Liver (tissue), 9 donors: ENCODE measurements around the gene LPAR2. TPM values are rescaled to one million over a fixed set of nuclear protein-coding genes. Genes with fewer than 3 reads are reported as not detected.

Experiments used
- DNase-seq: peaks from one replicate; pipeline ENCODE4 v3.0.0-alpha.2; 2017; ENCODE audit warnings: low spot score
- H3K27ac ChIP-seq, 2 donors: one replicate each; pipeline ENCODE4 v1.7.0; 2013; ENCODE audit warnings: inconsistent platforms in 2 of 2, low read length in 2 of 2, control low read depth in 1 of 2, low read depth in 1 of 2, mild to moderate bottlenecking in 1 of 2
- H3K27me3 ChIP-seq, 4 donors: one replicate each; pipeline versions ENCODE4 v1.6.1 to v1.7.0; 2013; ENCODE audit warnings: low read length in 3 of 4, inconsistent platforms in 1 of 4, mild to moderate bottlenecking in 1 of 4, moderate library complexity in 1 of 4; ENCODE audit not compliant: control insufficient read depth in 4 of 4, insufficient read depth in 4 of 4
- H3K36me3 ChIP-seq, 4 donors: one replicate each; pipeline versions ENCODE4 v1.6.1 to v1.7.0; 2013; ENCODE audit warnings: low read length in 3 of 4, mild to moderate bottlenecking in 3 of 4, low read depth in 1 of 4, moderate library complexity in 1 of 4; ENCODE audit not compliant: control insufficient read depth in 4 of 4, insufficient read depth in 3 of 4
- H3K4me1 ChIP-seq, 4 donors: one replicate each; pipeline versions ENCODE4 v1.6.1 to v1.7.0; 2013; ENCODE audit warnings: low read length in 3 of 4, mild to moderate bottlenecking in 3 of 4, moderate library complexity in 1 of 4; ENCODE audit not compliant: control insufficient read depth in 4 of 4, insufficient read depth in 4 of 4
- H3K4me3 ChIP-seq, 3 donors: one replicate each; pipeline versions ENCODE4 v1.6.1 to v1.7.0; 2013; ENCODE audit warnings: low read length in 3 of 3, control low read depth in 1 of 3, low read depth in 1 of 3, mild to moderate bottlenecking in 1 of 3
- H3K9ac ChIP-seq, 2 donors: one replicate each; pipeline ENCODE4 v1.7.0; 2013; ENCODE audit warnings: low read length in 2 of 2, mild to moderate bottlenecking in 2 of 2, moderate library complexity in 2 of 2, control low read depth in 1 of 2, low read depth in 1 of 2
- H3K9me3 ChIP-seq, 4 donors: one replicate each; pipeline versions ENCODE4 v1.6.1 to v1.7.0; 2013; ENCODE audit warnings: low read length in 3 of 4; ENCODE audit not compliant: control insufficient read depth in 4 of 4
- EGR1 ChIP-seq, 2 donors: IDR thresholded peaks; 2 replicates each; pipeline ENCODE4 v1.6.1; 2016 to 2018; ENCODE audit warnings: antibody characterized with exemption in 2 of 2, low read depth in 2 of 2
- FOXA1 ChIP-seq: IDR thresholded peaks from 2 replicates; pipeline ENCODE4 v1.6.1; 2016; ENCODE audit warnings: antibody characterized with exemption
- GABPA ChIP-seq, 2 donors: IDR thresholded peaks in 1 of 2; conservative IDR thresholded peaks in 1 of 2; 2 replicates each; pipeline ENCODE4 v1.6.1; 2016; ENCODE audit warnings: antibody characterized with exemption in 2 of 2, mild to moderate bottlenecking in 1 of 2, moderate library complexity in 1 of 2
- HNF4A ChIP-seq, 2 donors: conservative IDR thresholded peaks; 2 replicates each; pipeline ENCODE4 v1.6.1; 2016; ENCODE audit warnings: antibody characterized with exemption in 2 of 2, mild to moderate bottlenecking in 2 of 2
- HNF4G ChIP-seq: IDR thresholded peaks from 2 replicates; pipeline ENCODE4 v1.6.1; 2016; ENCODE audit warnings: antibody characterized with exemption
- JUND ChIP-seq, 2 donors: IDR thresholded peaks; 2 replicates each; pipeline ENCODE4 v1.6.1; 2016; ENCODE audit warnings: antibody characterized with exemption in 2 of 2
- NR2F2 ChIP-seq: IDR thresholded peaks from 2 replicates; pipeline ENCODE4 v1.6.1; 2016; ENCODE audit warnings: antibody characterized with exemption
- RAD21 ChIP-seq, 2 donors: IDR thresholded peaks; 2 replicates each; pipeline ENCODE4 v1.6.1; 2016; ENCODE audit warnings: antibody characterized with exemption in 2 of 2, mild to moderate bottlenecking in 2 of 2
- RXRA ChIP-seq, 2 donors: IDR thresholded peaks; 2 replicates each; pipeline ENCODE4 v1.6.1; 2017 to 2018; ENCODE audit warnings: antibody characterized with exemption in 2 of 2, mild to moderate bottlenecking in 1 of 2
- SP1 ChIP-seq: IDR thresholded peaks from 2 replicates; pipeline ENCODE4 v1.6.1; 2018; ENCODE audit warnings: antibody characterized with exemption, mild to moderate bottlenecking
- TAF1 ChIP-seq: conservative IDR thresholded peaks from 2 replicates; pipeline ENCODE4 v1.6.1; 2016; ENCODE audit warnings: antibody characterized with exemption, mild to moderate bottlenecking
- WGBS: extraction: QIAGEN DNeasy Blood & Tissue Kit; methylation state at CpG from one replicate; pipeline ENCODE4 v1.1.7; 2013; 5-methylcytosine and 5-hydroxymethylcytosine counted together
- polyA plus RNA-seq, 2 donors: library from polyadenylated mRNA; stranded (reverse) in 1 of 2; unstranded in 1 of 2; fragments of 200-250 nt in 1 of 2; fragments of >200 nt in 1 of 2; fragmentation: Nextera tagmentation in 1 of 2; extraction: Ambion mirVana in 1 of 2; gene quantifications; one replicate each; pipeline versions ENCODE4 v1.2.1 to v1.2.3, GENCODE V29; 2013 to 2015
- total RNA-seq, 2 donors: library from RNA; depleted of rRNA; stranded (reverse); fragments of >200 nt; gene quantifications; one replicate each; pipeline ENCODE4 v1.2.3, GENCODE V29; 2014
- TF ChIP-seq, protein P1 (sequence below): IDR thresholded peaks from 2 replicates; pipeline ENCODE4 v1.6.1; 2016; ENCODE audit warnings: antibody characterized with exemption, mild to moderate bottlenecking
- TF ChIP-seq, protein P2 (sequence below): fragments of 150-350 bp; IDR thresholded peaks from 2 replicates; pipeline ENCODE4 v1.5.1; 2017; ENCODE audit warnings: improper control_type of control experiment, low read depth, low read length; ENCODE audit not compliant: missing input control
- TF ChIP-seq, protein P3 (sequence below): IDR thresholded peaks from 2 replicates; pipeline ENCODE4 v1.6.1; 2016; ENCODE audit warnings: antibody characterized with exemption
- TF ChIP-seq, protein P4 (sequence below): IDR thresholded peaks from 2 replicates; pipeline ENCODE4 v1.6.1; 2016; ENCODE audit warnings: antibody characterized with exemption
- TF ChIP-seq, protein P5 (sequence below): IDR thresholded peaks from 2 replicates; pipeline ENCODE4 v1.6.1; 2016; ENCODE audit warnings: antibody characterized with exemption
- donor health status: healthy.
- donor health status: healthy.
- donor health status: healthy.
- donor health status: healthy.
- donor health status: healthy.

Gene LPAR2
- total and polyA plus RNA-seq, 4 donors: 1.0 to 3.4 (median 1.2) TPM

DNA sequence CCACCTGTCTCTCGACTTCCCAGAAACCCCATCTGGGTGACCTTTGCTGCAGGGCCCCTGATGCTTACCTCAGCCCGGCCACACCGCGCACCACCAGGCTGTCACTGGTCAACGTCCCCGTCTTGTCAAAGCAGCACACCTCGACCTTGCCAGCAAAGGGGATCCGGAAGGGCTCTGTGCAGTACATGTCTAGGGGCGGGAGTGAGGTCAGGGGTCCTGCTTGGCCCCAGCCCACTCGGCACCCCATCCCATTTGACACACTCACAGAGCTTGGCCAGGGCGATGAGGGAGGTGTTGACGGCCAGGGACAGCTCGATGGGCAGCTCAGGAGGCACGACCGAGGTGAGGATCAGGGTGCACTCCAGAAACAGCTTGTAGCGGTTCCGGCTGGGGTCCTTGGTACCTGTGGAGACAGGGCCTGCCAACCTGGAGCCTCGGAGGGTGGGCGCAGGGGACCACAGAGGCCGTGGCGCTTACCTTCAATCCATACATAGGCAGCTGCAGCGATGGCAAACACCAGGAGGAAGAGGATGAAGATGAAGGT lies 27.1 kb upstream of the LPAR2 start:
- H3K36me3 ChIP-seq: peaks cover 34 to 93% (median 55%) of the 10 kb centered on the region in 4 donors
- H3K4me3 ChIP-seq: no peak overlapping the region
- no peaks in the 10 kb centered on the region for H3K27me3 ChIP-seq
- TF ChIP-seq JUND (IDR thresholded peaks at IDR 0.05): no peak
- H3K9ac ChIP-seq: no peak overlapping the region
- H3K9me3 ChIP-seq: no peaks in the 10 kb centered on the region
- H3K4me1 ChIP-seq: no peaks in the 10 kb centered on the region
- WGBS: 97% methylated on average over 22 of the region's 22 CpGs
- no peak overlapping the region for H3K27ac ChIP-seq
- no peak for DNase-seq

DNA sequence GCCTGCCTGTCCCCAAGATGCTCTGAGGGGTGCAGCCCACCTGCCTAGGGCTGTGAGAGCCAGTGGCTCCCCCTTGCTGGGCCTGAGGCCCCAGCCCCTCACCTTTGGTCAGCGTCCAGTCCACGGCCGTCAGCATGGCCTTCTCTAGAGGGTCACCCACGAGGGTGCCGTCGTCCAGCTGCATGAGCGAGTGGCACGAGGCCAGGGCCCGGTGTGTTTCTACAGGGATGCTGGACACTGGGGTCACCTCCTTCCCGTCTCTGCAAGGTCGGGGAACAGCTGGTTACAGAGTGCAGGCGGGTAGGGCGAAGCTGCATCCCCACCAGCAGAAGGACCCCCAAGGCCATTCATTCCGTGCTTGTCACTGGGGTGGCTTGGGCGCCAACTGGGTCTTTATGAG lies 26.4 kb upstream of the LPAR2 start:
- Histone ChIP-seq H3K27me3 (no peaks in the 10 kb centered on the region), H3K4me1 (no peaks in the 10 kb centered on the region), H3K9ac (no peak overlapping the region), H3K36me3 (peaks cover 31 to 94% (median 56%) of the 10 kb centered on the region in 4 donors), H3K9me3 (no peaks in the 10 kb centered on the region), H3K4me3 (no peak overlapping the region), H3K27ac (no peak overlapping the region)
- DNase-seq: no peak
- no peak for TF ChIP-seq HNF4G
- TF ChIP-seq SP1: no peak
- TF ChIP-seq NR2F2: no peak
- TF ChIP-seq RXRA (IDR thresholded peaks at IDR 0.05): no peak
- no peak for TF ChIP-seq FOXA1
- TF ChIP-seq GABPA (IDR thresholded peaks at IDR 0.05 in 1 of 2, conservative IDR thresholded peaks at IDR 0.05 in 1 of 2): no peak
- TF ChIP-seq, protein P1, sequence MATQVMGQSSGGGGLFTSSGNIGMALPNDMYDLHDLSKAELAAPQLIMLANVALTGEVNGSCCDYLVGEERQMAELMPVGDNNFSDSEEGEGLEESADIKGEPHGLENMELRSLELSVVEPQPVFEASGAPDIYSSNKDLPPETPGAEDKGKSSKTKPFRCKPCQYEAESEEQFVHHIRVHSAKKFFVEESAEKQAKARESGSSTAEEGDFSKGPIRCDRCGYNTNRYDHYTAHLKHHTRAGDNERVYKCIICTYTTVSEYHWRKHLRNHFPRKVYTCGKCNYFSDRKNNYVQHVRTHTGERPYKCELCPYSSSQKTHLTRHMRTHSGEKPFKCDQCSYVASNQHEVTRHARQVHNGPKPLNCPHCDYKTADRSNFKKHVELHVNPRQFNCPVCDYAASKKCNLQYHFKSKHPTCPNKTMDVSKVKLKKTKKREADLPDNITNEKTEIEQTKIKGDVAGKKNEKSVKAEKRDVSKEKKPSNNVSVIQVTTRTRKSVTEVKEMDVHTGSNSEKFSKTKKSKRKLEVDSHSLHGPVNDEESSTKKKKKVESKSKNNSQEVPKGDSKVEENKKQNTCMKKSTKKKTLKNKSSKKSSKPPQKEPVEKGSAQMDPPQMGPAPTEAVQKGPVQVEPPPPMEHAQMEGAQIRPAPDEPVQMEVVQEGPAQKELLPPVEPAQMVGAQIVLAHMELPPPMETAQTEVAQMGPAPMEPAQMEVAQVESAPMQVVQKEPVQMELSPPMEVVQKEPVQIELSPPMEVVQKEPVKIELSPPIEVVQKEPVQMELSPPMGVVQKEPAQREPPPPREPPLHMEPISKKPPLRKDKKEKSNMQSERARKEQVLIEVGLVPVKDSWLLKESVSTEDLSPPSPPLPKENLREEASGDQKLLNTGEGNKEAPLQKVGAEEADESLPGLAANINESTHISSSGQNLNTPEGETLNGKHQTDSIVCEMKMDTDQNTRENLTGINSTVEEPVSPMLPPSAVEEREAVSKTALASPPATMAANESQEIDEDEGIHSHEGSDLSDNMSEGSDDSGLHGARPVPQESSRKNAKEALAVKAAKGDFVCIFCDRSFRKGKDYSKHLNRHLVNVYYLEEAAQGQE: no peak
- TF ChIP-seq, protein P2, sequence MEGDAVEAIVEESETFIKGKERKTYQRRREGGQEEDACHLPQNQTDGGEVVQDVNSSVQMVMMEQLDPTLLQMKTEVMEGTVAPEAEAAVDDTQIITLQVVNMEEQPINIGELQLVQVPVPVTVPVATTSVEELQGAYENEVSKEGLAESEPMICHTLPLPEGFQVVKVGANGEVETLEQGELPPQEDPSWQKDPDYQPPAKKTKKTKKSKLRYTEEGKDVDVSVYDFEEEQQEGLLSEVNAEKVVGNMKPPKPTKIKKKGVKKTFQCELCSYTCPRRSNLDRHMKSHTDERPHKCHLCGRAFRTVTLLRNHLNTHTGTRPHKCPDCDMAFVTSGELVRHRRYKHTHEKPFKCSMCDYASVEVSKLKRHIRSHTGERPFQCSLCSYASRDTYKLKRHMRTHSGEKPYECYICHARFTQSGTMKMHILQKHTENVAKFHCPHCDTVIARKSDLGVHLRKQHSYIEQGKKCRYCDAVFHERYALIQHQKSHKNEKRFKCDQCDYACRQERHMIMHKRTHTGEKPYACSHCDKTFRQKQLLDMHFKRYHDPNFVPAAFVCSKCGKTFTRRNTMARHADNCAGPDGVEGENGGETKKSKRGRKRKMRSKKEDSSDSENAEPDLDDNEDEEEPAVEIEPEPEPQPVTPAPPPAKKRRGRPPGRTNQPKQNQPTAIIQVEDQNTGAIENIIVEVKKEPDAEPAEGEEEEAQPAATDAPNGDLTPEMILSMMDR: no peak
- TF ChIP-seq RAD21 (IDR thresholded peaks at IDR 0.05): no peak
- TF ChIP-seq TAF1: no peak
- no peak for TF ChIP-seq HNF4A (conservative IDR thresholded peaks at IDR 0.05)
- TF ChIP-seq, protein P3, sequence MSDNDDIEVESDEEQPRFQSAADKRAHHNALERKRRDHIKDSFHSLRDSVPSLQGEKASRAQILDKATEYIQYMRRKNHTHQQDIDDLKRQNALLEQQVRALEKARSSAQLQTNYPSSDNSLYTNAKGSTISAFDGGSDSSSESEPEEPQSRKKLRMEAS: no peak
- WGBS: 97% methylated on average over 15 of the region's 15 CpGs

DNA sequence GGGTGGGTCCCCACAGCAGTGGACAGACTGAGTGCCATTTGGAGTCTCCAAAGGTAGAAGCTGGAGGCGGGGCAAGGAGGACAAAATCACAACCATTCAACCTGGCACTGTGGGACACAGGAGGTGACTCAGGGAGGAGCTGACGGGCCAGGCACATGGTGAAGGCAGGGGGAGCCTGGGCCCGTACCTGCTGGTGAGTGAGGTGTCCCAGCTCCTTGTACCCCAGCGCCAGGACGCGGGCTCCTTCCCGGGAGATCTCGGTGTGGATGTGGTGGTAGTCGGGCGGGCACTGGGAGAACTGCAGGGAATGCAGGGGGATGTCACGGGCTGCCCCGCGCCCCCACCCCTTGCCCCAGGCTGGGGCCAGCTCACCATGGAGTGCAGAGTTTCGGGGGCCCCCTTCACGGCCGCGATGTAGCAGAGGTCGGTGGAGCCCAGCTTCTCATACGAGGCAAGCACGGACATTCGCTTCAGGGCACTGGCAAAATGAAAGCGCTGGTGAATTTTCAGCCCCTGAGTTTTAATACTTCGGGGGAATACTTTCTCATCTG lies 25.7 kb upstream of the LPAR2 start:
- no peak for DNase-seq
- Histone ChIP-seq H3K9me3 (no peaks in the 10 kb centered on the region), H3K36me3 (peaks cover 31 to 95% (median 59%) of the 10 kb centered on the region in 4 donors), H3K9ac (no peak overlapping the region), H3K27ac (no peak overlapping the region), H3K4me1 (no peaks in the 10 kb centered on the region), H3K27me3 (no peaks in the 10 kb centered on the region), H3K4me3 (no peak overlapping the region)
- 98% methylated on average over 23 of the region's 23 CpGs for WGBS
- no peak for TF ChIP-seq GABPA (IDR thresholded peaks at IDR 0.05 in 1 of 2, conservative IDR thresholded peaks at IDR 0.05 in 1 of 2)
- TF ChIP-seq, protein P1: no peak
- no peak for TF ChIP-seq RXRA (IDR thresholded peaks at IDR 0.05)
- TF ChIP-seq TAF1: no peak
- TF ChIP-seq, protein P4, sequence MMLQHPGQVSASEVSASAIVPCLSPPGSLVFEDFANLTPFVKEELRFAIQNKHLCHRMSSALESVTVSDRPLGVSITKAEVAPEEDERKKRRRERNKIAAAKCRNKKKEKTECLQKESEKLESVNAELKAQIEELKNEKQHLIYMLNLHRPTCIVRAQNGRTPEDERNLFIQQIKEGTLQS: no peak
- TF ChIP-seq EGR1 (IDR thresholded peaks at IDR 0.05; ENCODE audit: low read depth in 2 of 2): no peak
- TF ChIP-seq, protein P5, sequence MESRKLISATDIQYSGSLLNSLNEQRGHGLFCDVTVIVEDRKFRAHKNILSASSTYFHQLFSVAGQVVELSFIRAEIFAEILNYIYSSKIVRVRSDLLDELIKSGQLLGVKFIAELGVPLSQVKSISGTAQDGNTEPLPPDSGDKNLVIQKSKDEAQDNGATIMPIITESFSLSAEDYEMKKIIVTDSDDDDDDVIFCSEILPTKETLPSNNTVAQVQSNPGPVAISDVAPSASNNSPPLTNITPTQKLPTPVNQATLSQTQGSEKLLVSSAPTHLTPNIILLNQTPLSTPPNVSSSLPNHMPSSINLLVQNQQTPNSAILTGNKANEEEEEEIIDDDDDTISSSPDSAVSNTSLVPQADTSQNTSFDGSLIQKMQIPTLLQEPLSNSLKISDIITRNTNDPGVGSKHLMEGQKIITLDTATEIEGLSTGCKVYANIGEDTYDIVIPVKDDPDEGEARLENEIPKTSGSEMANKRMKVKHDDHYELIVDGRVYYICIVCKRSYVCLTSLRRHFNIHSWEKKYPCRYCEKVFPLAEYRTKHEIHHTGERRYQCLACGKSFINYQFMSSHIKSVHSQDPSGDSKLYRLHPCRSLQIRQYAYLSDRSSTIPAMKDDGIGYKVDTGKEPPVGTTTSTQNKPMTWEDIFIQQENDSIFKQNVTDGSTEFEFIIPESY: no peak
- no peak for TF ChIP-seq JUND (IDR thresholded peaks at IDR 0.05)
